Fibroblast of mammary gland (primary cell): Measurements from ENCODE around the gene HOXD4.

Experiments
- DNase-seq: peaks from one replicate; pipeline ENCODE4 v3.0.0-alpha.2; 2010; ENCODE audit warnings: low read depth
- H3K4me3 ChIP-seq: 2 replicates; pipeline ENCODE4 v1.5.1; 2011; ENCODE audit warnings: low read depth, mild to moderate bottlenecking, low read length, moderate library complexity; ENCODE audit not compliant: control insufficient read depth
- CTCF ChIP-seq: conservative IDR thresholded peaks from 2 replicates; pipeline ENCODE4 v1.5.1; 2011; ENCODE audit warnings: low read depth, low read length, inconsistent platforms; ENCODE audit not compliant: control insufficient read depth, insufficient read depth

The HOXD4 gene

DNA sequence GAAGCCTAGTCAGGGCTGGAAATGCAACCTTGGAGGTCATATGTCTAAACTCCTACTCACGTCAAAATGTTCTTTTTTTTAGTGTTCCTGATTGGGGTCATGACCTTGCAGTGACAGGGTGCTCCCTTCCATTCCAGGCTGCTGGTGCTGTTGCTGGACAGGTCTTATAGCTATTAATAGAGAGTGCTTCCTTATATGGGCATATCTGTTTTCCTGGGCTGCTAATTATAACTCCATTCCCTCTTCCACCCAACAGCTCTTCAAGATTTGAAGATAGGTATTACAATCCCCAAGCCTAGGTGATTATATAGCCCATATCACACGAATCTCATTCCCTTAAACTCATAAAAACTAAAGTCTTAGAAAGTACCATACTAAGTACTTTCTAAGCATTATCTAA lies 18.4 kb downstream of the HOXD4 start:
- no peak for DNase-seq
- no peak overlapping the region for H3K4me3 ChIP-seq
- no peak for TF ChIP-seq CTCF

DNA sequence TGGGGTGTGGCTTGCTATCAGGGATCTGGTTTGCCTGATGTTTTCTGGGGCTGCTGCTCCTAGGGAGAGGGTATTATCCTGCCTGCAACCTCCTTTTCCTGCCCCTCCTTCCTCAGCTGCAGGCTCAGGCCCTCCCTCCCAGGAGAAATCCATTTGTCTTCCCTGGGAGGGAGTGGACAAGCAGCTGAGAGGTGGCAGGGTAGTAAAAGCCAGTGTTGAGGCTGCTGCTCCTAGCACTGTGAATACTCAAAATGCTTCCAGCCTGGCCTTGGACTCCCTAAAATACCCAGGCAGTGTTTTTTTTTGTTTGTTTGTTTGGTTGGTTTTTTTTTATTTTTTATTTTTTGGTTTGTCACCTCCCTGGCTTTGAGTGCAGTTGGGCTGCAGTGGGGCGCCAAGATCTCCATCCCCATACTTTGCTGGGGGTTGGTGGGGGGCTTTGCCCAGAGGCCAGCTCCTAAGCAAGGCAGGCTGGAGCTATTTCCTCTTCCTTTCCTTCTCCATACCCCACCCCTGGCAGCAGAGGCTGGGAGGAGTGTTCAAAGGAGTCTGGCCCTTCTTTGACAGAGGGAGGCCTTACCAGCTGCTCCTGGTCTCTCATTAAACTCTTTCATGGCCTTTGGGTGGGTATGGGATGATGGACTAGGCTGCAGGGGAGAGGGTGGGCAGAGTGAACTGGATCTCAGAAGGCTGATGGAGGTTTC lies 19.4 kb downstream of the HOXD4 start:
- DNase-seq = no peak
- H3K4me3 ChIP-seq = no peak overlapping the region

DNA sequence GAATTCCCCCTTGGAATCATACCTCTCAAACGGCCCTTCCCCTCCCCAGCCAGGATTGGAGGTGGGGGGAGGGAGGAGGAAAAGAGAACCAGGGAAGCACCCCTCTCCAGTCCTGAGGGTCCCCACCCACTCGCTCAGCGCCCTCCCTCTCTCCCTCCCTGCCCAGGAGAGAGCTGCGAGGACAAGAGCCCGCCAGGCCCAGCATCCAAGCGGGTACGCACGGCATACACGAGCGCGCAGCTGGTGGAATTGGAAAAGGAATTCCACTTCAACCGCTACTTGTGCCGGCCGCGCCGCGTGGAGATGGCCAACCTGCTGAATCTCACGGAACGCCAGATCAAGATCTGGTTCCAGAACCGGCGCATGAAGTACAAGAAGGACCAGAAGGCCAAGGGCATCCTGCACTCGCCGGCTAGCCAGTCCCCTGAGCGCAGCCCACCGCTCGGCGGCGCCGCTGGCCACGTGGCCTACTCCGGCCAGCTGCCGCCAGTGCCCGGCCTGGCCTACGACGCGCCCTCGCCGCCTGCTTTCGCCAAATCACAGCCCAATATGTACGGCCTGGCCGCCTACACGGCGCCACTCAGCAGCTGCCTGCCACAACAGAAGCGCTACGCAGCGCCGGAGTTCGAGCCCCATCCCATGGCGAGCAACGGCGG lies 20.1 kb downstream of the HOXD4 start:
- DNase-seq = no peak
- no peak for TF ChIP-seq CTCF
- H3K4me3 ChIP-seq = no peak overlapping the region

More for the DNA sequence above, 19.4 kb downstream of the HOXD4 start:
- no peak for TF ChIP-seq CTCF

DNA sequence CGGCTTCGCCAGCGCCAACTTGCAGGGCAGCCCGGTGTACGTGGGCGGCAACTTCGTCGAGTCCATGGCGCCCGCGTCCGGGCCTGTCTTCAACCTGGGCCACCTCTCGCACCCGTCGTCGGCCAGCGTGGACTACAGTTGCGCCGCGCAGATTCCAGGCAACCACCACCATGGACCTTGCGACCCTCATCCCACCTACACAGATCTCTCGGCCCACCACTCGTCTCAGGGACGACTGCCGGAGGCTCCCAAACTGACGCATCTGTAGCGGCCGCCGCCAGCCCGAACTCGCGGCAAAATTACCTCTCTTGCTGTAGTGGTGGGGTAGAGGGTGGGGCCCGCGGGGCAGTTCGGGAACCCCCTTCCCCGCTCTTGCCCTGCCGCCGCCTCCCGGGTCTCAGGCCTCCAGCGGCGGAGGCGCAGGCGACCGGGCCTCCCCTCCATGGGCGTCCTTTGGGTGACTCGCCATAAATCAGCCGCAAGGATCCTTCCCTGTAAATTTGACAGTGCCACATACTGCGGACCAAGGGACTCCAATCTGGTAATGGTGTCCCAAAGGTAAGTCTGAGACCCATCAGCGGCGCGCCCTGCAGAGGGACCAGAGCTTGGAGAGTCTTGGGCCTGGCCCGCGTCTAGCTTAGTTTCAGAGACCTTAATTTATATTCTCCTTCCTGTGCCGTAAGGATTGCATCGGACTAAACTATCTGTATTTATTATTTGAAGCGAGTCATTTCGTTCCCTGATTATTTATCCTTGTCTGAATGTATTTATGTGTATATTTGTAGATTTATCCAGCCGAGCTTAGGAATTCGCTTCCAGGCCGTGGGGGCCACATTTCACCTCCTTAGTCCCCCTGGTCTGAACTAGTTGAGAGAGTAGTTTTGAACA lies 20.9 kb downstream of the HOXD4 start:
- TF ChIP-seq CTCF = no peak
- DNase-seq = no peak
- H3K4me3 ChIP-seq = no peak overlapping the region

GRCh38 chr2:176172895-176173566 lies 21.7 kb downstream of the HOXD4 start:
- H3K4me3 ChIP-seq = no peak overlapping the region
- no peak for TF ChIP-seq CTCF

More at GRCh38 chr2:176172895-176173566, 21.7 kb downstream of the HOXD4 start:
- DNase-seq = no peak
